Measurements from ENCODE around the gene VPS26C. TPM values are rescaled to one million over a fixed set of nuclear protein-coding genes. Genes with fewer than 3 reads are reported as not detected.

VPS26C gene
- total and polyA plus RNA-seq, 9 of the 15 experiments (the other 6 are each of a cell fraction or from before 2014, with no cell fraction given) = 32.8 to 48.7 (median 42.1) TPM

DNA sequence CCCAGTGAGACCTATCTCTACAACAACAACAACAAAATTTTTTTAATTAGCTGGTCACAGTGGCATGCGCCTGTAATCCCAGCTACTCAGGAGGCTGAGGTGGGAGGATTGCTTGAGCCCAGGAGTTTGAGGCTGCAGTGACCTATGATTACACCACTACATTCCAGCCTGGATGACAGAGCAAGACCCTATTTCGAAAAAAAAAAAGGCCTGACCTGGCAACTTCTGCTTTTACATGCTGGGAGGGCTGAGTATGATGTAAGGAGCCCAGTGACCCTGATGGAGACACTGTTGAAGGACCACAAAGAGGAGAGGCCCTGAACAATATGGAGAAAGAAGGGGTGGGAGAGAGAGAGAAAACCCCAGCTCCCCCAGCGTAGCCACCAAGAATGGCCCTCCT lies 9.2 kb upstream of the VPS26C start:
- ATAC-seq (peak; percentile 59), DNase-seq (ENCODE audit: extremely low read depth in 1 of 4, low spot score in 3 of 4) (no peak), FAIRE-seq (no peak)
- Histone ChIP-seq H3K79me2 (ENCODE audit: control insufficient read depth, insufficient read depth, low read length) (no peaks in the 10 kb centered on the region), H3K36me3 (ENCODE audit: control insufficient read depth, insufficient read depth, low read length) (no peaks in the 10 kb centered on the region), H3K4me3 (no peak overlapping the region), H3K27ac (ENCODE audit: extremely low read depth, low read depth, low read length) (no peak overlapping the region), H3K9me1 (ENCODE audit: control insufficient read depth, insufficient read depth, low read length) (no peaks in the 10 kb centered on the region), H3K27me3 (ENCODE audit: control insufficient read depth in 2 of 2, insufficient read depth in 2 of 2, low read length in 2 of 2) (no peaks in the 10 kb centered on the region), H4K20me1 (replicated peaks; ENCODE audit: control insufficient read depth, insufficient read depth, low read length) (no peaks in the 10 kb centered on the region), H3K9me3 (replicated peaks; ENCODE audit: control insufficient read depth, insufficient read depth, low read depth, low read length) (no peaks in the 10 kb centered on the region; the same call in 1 of the 2 replicates), H3K4me1 (replicated peaks in 1 of 2; ENCODE audit: control insufficient read depth in 2 of 2, insufficient read depth in 2 of 2, low read length in 2 of 2) (peaks cover 0 to 3% of the 10 kb centered on the region in 2 experiments; a peak in 1 of 5 replicates), H2AFZ (ENCODE audit: low read depth, low read length) (peak overlapping the region; percentile 76), H3K9ac (ENCODE audit: insufficient read depth in 1 of 2, low read depth in 2 of 2, low read length in 2 of 2) (no peak overlapping the region), H3K4me2 (ENCODE audit: insufficient read depth, low read length) (no peak overlapping the region)
- intact Hi-C loops (cut with micrococcal nuclease) = no loop called here
- 74% methylated on average over 3 of the region's 3 CpGs for WGBS (ENCODE audit: insufficient coverage, low coverage, missing lambda C conversion rate)
- POLR2A ChIA-PET = interaction anchor here (0.5 to 1.3 kb wide), 3 partner anchors 12 to 353 kb away, joined by 3 read pairs; no protein-coding TSS in a partner anchor
- CTCF ChIA-PET (ENCODE audit: low intra/inter-chr PET ratio) = no interaction called here
- BruUV-seq (replicated peaks) = no TSS peak
- in situ Hi-C loops (cut with MboI) = no loop called here
- TF ChIP-seq THRAP3 (IDR thresholded peaks at IDR 0.05; ENCODE audit: borderline replicate concordance) (no peak), KAT2B (IDR thresholded peaks at IDR 0.05; ENCODE audit: low read depth, low read length) (no peak), ZNF316 (IDR thresholded peaks at IDR 0.05) (peak; percentile 66), MECOM (CRISPR knock-in tag; IDR thresholded peaks at IDR 0.05) (no peak), SRSF1 (IDR thresholded peaks at IDR 0.05; ENCODE audit: low read depth, low read length) (no peak), MEIS2 (IDR thresholded peaks at IDR 0.05; ENCODE audit: partially characterized antibody) (no peak), ATF7 (IDR thresholded peaks at IDR 0.05) (peak; percentile 35; the same call in 1 of the 2 replicates), ETS2 (tag; IDR thresholded peaks at IDR 0.05; ENCODE audit: borderline replicate concordance, poor library complexity, severe bottlenecking) (no peak), CEBPB (tag; IDR thresholded peaks at IDR 0.05) (peak; percentile 49), CBX8 (IDR thresholded peaks at IDR 0.05; ENCODE audit: borderline replicate concordance, extremely low read depth, low read depth, low read length, poor library complexity, severe bottlenecking) (no peak), CCNT2 (IDR thresholded peaks at IDR 0.05; ENCODE audit: borderline replicate concordance, extremely low read depth, insufficient read length, low read depth, low read length) (no peak), SREBF1 (IDR thresholded peaks at IDR 0.05; ENCODE audit: borderline replicate concordance, low read depth, low read length) (no peak), BCOR (IDR thresholded peaks at IDR 0.05) (peak; percentile 41; the same call in 1 of the 2 replicates)
- TF ChIP-seq, protein P1, sequence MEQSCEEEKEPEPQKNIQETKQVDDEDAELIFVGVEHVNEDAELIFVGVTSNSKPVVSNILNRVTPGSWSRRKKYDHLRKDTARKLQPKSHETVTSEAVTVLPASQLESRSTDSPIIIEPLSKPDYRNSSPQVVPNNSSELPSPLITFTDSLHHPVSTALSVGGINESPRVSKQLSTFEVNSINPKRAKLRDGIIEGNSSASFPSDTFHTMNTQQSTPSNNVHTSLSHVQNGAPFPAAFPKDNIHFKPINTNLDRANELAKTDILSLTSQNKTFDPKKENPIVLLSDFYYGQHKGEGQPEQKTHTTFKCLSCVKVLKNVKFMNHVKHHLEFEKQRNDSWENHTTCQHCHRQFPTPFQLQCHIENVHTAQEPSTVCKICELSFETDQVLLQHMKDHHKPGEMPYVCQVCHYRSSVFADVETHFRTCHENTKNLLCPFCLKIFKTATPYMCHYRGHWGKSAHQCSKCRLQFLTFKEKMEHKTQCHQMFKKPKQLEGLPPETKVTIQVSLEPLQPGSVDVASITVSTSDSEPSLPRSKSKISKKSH (CRISPR knock-in tag; IDR thresholded peaks at IDR 0.05) = no peak
- TF ChIP-seq, protein P2, sequence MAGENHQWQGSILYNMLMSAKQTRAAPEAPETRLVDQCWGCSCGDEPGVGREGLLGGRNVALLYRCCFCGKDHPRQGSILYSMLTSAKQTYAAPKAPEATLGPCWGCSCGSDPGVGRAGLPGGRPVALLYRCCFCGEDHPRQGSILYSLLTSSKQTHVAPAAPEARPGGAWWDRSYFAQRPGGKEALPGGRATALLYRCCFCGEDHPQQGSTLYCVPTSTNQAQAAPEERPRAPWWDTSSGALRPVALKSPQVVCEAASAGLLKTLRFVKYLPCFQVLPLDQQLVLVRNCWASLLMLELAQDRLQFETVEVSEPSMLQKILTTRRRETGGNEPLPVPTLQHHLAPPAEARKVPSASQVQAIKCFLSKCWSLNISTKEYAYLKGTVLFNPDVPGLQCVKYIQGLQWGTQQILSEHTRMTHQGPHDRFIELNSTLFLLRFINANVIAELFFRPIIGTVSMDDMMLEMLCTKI (IDR thresholded peaks at IDR 0.05; ENCODE audit: partially characterized antibody) = no peak
- TF ChIP-seq, protein P3, sequence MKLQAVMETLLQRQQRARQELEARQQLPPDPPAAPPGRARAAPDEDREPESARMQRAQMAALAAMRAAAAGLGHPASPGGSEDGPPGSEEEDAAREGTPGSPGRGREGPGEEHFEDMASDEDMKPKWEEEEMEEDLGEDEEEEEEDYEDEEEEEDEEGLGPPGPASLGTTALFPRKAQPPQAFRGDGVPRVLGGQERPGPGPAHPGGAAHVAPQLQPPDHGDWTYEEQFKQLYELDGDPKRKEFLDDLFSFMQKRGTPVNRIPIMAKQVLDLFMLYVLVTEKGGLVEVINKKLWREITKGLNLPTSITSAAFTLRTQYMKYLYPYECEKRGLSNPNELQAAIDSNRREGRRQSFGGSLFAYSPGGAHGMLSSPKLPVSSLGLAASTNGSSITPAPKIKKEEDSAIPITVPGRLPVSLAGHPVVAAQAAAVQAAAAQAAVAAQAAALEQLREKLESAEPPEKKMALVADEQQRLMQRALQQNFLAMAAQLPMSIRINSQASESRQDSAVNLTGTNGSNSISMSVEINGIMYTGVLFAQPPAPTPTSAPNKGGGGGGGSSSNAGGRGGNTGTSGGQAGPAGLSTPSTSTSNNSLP (IDR thresholded peaks at IDR 0.05; ENCODE audit: borderline replicate concordance, low read depth, low read length) = no peak
- TF ChIP-seq, protein P4, sequence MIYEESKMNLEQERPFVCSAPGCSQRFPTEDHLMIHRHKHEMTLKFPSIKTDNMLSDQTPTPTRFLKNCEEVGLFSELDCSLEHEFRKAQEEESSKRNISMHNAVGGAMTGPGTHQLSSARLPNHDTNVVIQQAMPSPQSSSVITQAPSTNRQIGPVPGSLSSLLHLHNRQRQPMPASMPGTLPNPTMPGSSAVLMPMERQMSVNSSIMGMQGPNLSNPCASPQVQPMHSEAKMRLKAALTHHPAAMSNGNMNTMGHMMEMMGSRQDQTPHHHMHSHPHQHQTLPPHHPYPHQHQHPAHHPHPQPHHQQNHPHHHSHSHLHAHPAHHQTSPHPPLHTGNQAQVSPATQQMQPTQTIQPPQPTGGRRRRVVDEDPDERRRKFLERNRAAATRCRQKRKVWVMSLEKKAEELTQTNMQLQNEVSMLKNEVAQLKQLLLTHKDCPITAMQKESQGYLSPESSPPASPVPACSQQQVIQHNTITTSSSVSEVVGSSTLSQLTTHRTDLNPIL (CRISPR knock-in tag; IDR thresholded peaks at IDR 0.05) = no peak

Data from K562 (cell line).